HG02623 (cell line): ENCODE measurements around the gene MKLN1.
"Not testable (repeated sequence)": the region's sequence is repeated elsewhere in the genome, so short reads cannot be mapped to it uniquely, and the experiment has no call there.

Source experiments
- ATAC-seq: cut with Tn5 transposase; IDR thresholded peaks from one replicate; pipeline ENCODE4 v1.9.1; 2021; ENCODE audit warnings: moderate library complexity; ENCODE audit not compliant: unreplicated experiment

The MKLN1 gene

GRCh38 chr7:131388126-131388525 is 60.5 kb downstream of the MKLN1 start:
- no peak for ATAC-seq

DNA sequence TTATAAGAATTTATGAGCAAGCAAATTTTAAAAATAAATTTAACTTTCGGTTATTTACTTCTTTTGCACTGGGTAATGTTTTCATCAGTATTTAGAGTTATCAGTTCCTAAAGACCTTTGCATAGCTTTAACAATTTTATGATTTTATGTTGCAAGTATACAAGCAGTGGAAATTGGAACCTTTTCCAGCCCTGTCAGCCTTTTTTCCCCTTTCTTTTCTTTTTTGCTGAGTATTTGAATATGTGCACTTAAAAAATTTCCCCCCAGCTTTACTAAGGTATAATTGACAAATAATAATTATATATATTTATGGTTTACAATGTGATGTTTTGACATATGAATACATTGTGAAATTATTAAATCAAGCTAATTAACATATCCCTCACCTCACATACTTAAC is 62.6 kb downstream of the MKLN1 start:
- no peak for ATAC-seq

- ATAC-seq: no peak
Measured at GRCh38 chr7:131391145-131391544, 63.5 kb downstream of the MKLN1 start.

GRCh38 chr7:131400681-131401176 is 73.1 kb downstream of the MKLN1 start:
- ATAC-seq: no peak

DNA sequence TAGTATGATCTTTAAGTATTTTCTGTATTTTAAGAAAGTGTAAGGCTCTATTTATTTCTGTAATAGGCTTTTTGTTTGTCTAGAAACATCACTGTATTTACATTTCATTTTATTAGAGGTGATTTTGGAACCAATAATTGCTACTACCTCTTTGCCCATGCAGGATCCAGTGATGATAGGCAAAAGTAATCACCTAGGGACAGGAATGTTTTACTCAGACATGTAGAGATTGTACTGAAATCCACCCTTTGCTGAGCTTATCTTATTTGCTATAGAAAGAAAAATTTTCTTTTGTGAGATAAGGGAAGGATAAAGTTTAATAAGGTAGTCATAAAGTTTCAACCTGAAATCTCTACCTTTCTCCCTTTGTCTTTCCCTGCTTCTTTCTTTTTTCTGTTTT is 73.5 kb downstream of the MKLN1 start:
- no peak for ATAC-seq

DNA sequence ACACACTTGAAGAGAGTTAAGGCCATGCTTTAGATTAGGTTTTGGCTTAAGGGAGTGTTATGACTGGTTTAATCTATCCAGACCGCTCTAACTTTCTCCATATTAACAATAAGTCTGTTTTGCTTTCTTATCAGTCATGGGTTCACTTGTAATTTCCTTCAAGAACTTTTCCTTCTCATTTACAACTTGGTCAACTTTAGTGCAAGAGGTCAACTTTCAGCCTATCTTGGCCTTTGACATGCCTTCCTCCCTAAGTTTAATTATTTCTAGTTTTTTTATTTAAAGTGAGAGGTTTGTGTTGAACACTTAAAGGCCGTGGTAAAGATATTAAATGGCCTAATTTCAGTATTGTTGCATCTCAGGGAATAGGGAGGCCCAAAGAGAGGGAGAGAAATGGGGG is 75.6 kb downstream of the MKLN1 start:
- no peak for ATAC-seq

GRCh38 chr7:131404226-131404911 is 76.7 kb downstream of the MKLN1 start:
- ATAC-seq: no peak

GRCh38 chr7:131409129-131409766 is 81.6 kb downstream of the MKLN1 start:
- ATAC-seq: no peak

DNA sequence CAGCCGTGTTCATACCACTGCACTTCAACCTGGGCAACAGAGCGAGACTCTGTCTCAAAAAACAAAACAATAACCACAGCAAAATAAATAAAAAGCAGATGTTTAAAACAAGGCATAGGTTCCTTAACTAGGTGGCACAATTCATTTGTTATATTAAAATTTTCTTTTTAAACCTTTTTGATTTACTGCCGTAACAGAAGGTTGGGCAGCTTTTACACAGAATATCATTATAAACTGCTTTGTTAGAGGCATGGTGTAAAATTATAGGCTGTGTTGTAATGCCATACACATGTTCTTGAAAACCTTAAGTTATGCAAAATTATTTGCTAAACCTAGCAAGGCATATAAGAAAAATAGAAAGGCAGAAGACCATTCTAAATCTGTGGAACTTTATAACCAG is 84.4 kb downstream of the MKLN1 start:
- no peak for ATAC-seq

DNA sequence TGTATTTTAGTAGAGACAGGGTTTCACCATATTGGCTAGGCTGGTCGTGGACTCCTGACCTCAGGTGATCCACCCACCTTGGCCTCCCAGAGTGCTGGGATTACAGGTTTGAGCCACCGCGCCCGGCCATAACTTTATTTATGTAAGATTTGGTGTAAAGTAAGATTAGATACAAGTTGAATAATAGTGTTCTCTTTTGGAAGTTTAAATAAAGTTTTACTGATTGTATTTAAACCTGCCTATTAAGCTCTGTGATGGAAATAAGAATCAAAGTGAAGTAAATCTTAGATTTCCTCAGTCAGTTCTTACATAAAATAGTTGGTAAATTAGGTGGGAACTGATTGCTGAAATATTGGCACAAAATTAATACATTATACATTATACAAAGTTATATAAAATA is 86.0 kb downstream of the MKLN1 start:
- no peak for ATAC-seq

DNA sequence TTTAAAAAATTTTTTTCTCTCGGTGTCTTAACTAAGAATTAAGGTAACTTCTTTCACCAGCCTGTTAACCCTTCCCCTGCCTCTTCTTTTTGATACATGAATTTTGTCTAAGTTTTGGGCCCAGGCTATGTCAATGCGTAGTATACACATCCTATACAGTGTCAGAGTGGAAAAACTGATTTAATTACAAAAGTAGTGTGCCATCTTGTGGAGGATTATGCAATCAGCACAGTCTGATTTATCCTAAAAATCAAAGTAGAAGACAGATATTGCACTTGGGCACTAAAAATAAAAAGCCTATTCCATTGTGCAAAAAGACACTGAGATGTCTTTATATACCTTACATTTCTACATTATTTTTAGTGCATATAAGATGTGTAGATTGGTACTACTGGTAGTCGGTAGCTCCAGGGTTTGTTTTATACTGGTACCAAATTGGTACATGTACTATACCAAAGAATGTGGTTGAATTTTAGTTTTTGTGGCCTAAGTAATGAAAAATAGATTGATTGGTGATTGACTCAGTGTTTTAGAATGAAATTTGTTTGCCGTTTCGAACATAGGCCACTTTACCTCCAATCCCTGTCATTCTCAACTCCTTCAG is 96.6 kb downstream of the MKLN1 start:
- no peak for ATAC-seq

GRCh38 chr7:131425992-131426391 is 98.3 kb downstream of the MKLN1 start:
- ATAC-seq: no peak

DNA sequence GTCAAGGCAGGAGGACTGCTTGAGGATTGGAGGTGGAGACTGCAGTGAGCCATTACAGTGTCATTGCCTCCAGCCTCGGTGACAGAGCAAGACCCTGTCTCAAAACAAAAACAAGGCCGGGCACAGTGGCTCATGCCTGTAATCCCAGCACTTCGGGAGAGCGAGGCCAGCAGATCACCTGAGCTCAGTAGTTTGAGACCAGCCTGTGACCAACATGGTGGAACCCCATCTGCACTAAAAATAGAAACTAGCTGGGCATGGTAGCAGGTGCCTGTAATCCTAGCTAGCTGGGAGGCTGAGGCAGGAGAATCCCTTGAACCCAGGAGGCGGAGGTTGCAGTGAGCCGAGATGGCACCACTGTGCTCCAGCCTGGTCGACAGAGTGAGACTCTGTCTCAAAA is 103.2 kb downstream of the MKLN1 start:
- ATAC-seq: not testable (repeated sequence)

- no peak for ATAC-seq
Measured at GRCh38 chr7:131431289-131431688, 103.6 kb downstream of the MKLN1 start.

DNA sequence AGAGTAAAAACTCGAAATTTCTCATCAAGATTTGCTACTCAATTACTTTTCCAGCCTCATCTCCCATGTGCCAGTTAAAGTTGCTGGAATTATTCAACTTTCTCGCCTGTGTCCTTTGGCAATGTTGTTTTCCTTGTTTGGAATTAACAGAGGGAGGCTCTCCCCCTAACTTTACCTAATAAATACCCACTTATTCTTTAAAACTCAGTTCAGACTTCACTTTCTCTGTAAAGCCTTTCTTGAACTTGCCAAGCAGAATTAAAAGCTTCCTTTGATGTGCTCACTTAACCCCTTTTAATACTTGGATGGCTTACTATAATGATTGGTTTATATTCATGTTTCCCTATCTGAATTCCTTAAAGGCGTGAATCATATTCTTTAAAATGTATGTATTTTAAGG is 104.1 kb downstream of the MKLN1 start:
- ATAC-seq: no peak

GRCh38 chr7:131436384-131436783 is 108.7 kb downstream of the MKLN1 start:
- no peak for ATAC-seq

DNA sequence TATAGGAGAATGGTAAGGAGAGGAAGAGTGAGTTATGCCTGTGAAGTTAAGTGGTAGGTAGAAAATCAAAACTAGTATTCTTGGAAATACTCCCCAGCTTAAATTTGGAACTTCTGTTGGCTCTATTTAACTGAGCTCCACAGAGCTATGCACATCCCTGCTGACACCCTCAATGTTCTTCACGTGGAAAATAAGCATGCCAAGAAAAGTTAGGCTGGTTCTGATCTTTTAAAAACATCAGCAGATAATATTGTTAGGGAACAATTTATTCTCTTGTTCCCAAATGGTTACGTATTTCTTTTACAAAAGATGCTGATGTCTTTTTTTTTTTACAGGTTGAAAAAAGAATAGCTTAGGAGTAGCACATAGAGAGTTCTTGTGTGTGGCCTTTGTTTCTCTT is 111.3 kb downstream of the MKLN1 start:
- ATAC-seq: no peak

DNA sequence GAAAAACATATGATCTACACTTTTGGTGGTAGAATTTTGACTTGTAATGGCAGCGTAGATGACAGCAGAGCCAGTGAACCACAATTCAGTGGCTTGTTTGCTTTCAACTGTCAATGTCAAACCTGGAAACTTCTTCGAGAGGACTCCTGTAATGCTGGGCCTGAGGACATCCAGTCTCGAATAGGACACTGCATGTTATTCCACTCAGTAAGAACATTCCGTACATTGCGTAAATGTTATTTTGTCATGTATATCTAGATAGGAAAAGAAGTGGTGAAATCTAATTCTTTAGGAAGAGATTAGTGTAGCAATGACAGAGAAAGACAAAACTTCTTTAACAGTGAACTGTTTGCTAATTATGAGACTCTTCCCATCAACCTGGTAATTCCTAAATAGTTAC is 115.8 kb downstream of the MKLN1 start:
- ATAC-seq: no peak

GRCh38 chr7:131444683-131445082 is 117.0 kb downstream of the MKLN1 start:
- no peak for ATAC-seq

DNA sequence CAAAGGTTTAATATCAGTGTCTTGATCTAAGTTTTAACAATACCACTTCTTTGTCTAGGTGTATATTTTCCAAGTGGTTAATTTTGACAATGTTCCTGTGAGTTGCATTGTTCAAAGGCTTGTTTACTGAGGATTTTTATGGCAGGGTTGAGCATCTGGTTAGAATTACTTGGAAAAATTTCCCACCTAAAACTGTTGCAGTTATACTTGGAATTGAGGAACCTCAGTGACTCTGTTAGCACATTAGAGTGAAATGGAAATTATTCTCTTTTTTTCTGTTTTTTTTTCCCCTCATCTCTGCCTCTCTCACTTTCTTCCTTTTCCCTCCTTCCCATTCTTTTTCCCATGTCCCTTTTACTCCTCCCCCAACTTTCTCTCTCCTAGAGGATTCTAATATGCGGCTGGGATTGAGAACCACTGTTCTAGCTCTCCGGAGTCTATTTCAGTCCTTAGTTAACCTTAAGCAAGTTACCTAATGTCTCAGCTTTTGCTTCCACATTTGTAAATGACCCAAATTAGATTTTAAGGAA is 121.8 kb downstream of the MKLN1 start:
- ATAC-seq: no peak

- no peak for ATAC-seq
Measured at GRCh38 chr7:131454498-131454897, 126.8 kb downstream of the MKLN1 start.

DNA sequence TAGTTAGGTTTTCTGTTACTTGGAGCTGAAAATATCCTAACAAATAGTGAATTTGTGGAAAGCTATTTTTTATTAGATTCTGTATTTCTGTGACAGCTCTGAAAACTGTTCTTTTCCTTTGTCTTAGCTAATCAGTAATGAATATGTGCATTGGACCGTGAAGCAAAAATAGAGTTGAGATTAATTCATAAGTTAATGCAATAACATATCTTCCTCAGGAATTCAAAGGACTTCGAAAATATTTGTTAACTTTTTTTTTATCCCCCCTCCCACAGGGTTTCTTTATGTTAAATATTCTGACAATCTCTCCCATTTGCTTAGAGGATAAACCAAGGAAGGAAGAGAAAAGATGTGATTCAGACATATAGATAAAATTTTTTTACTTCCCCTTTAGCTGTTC is 127.3 kb downstream of the MKLN1 start:
- ATAC-seq: no peak
